ENCODE results near the gene MAN1A1.
"Not testable (repeated sequence)": the region's sequence is repeated elsewhere in the genome, so short reads cannot be mapped to it uniquely, and the experiment has no call there.

Gene MAN1A1

GRCh38 chr6:119299694-119300093 lies 49.9 kb downstream of the MAN1A1 start:
- DNase-seq = no peak

GRCh38 chr6:119297049-119297448 lies 52.5 kb downstream of the MAN1A1 start:
- DNase-seq = no peak

- no peak for DNase-seq
These were observed 53.2 kb downstream of the MAN1A1 start for GRCh38 chr6:119296036-119297035.

- no peak for DNase-seq
These were observed 54.6 kb downstream of the MAN1A1 start for GRCh38 chr6:119294984-119295383.

- DNase-seq = not testable (repeated sequence)
These were observed 58.5 kb downstream of the MAN1A1 start for GRCh38 chr6:119291060-119291459.

- DNase-seq = no peak
These were observed 59.3 kb downstream of the MAN1A1 start for GRCh38 chr6:119290306-119290705.

- DNase-seq = no peak
These were observed 59.9 kb downstream of the MAN1A1 start for GRCh38 chr6:119289651-119290050.

- DNase-seq = no peak
These were observed 63.5 kb downstream of the MAN1A1 start for GRCh38 chr6:119285908-119286625.

GRCh38 chr6:119284861-119285521 lies 64.6 kb downstream of the MAN1A1 start:
- DNase-seq = peak; percentile 2

- DNase-seq = no peak
These were observed 65.5 kb downstream of the MAN1A1 start for GRCh38 chr6:119283979-119284545.

GRCh38 chr6:119283214-119283613 lies 66.3 kb downstream of the MAN1A1 start:
- DNase-seq = no peak

- DNase-seq = no peak
These were observed 68.9 kb downstream of the MAN1A1 start for GRCh38 chr6:119280668-119281067.

GRCh38 chr6:119280080-119280479 lies 69.5 kb downstream of the MAN1A1 start:
- DNase-seq = no peak

GRCh38 chr6:119278625-119279024 lies 70.9 kb downstream of the MAN1A1 start:
- DNase-seq = no peak

GRCh38 chr6:119277052-119277451 lies 72.5 kb downstream of the MAN1A1 start:
- no peak for DNase-seq

GRCh38 chr6:119276211-119276610 lies 73.3 kb downstream of the MAN1A1 start:
- no peak for DNase-seq

GRCh38 chr6:119274197-119274595 lies 75.4 kb downstream of the MAN1A1 start:
- no peak for DNase-seq

GRCh38 chr6:119273272-119274196 lies 76.0 kb downstream of the MAN1A1 start:
- no peak for DNase-seq

- no peak for DNase-seq
These were observed 79.0 kb downstream of the MAN1A1 start for GRCh38 chr6:119270545-119270944.

GRCh38 chr6:119269266-119270103 lies 80.1 kb downstream of the MAN1A1 start:
- no peak for DNase-seq
